Gastrocnemius medialis (tissue), 4 donors: ENCODE measurements around the gene TMSB15C. TPM values are rescaled to one million over a fixed set of nuclear protein-coding genes. Genes with fewer than 3 reads are reported as not detected.
"Not testable (repeated sequence)": the region's sequence is repeated elsewhere in the genome, so short reads cannot be mapped to it uniquely, and the experiment has no call there.

Experiments
- ATAC-seq, 2 donors: fragments of 150-250 bp; one replicate each; pipeline ENCODE4 v1.9.1; 2016
- DNase-seq, 2 donors: peaks; one replicate each; pipeline ENCODE4 v3.0.0-alpha.2; 2019
- H3K27ac ChIP-seq, 4 donors: fragments of 200-600 bp; sonication (generic); 1 replicate in 1 of 4; 2 replicates in 3 of 4; pipeline ENCODE4 v1.5.1; 2016 to 2018; ENCODE audit warnings: mild to moderate bottlenecking in 2 of 4, moderate library complexity in 1 of 4
- H3K27me3 ChIP-seq, 3 donors: fragments of 200-600 bp; sonication (generic) in 2 of 3; 1 replicate in 1 of 3; 2 replicates in 2 of 3; pipeline versions ENCODE4 v1.5.1 to v1.6.0; 2016 to 2019; ENCODE audit warnings: mild to moderate bottlenecking in 1 of 3, moderate library complexity in 1 of 3
- H3K36me3 ChIP-seq, 2 donors: fragments of 200-600 bp; sonication (generic) in 1 of 2; one replicate each; pipeline ENCODE4 v1.5.1; 2017 to 2018
- H3K4me1 ChIP-seq, 2 donors: fragments of 200-600 bp; sonication (generic) in 1 of 2; one replicate each; pipeline ENCODE4 v1.5.1; 2016 to 2017; ENCODE audit warnings: mild to moderate bottlenecking in 2 of 2
- H3K4me3 ChIP-seq, 4 donors: fragments of 200-600 bp; sonication (generic) in 3 of 4; 1 replicate in 1 of 4; 2 replicates in 3 of 4; pipeline ENCODE4 v1.5.1; 2016 to 2019; ENCODE audit warnings: mild to moderate bottlenecking in 2 of 4
- H3K9me3 ChIP-seq, 3 donors: fragments of 200-600 bp; sonication (generic) in 2 of 3; 1 replicate in 1 of 3; 2 replicates in 2 of 3; pipeline ENCODE4 v1.5.1; 2016 to 2019
- POLR2A ChIP-seq, 2 donors: fragments of 450-650 bp; IDR thresholded peaks; one replicate each; pipeline ENCODE4 v1.6.1; 2017; ENCODE audit warnings: antibody characterized with exemption in 2 of 2, mild to moderate bottlenecking in 2 of 2, moderate library complexity in 2 of 2
- in situ Hi-C, 4 donors: fragments of 200-750 bp; cut with MboI; loops; one replicate each; pipeline versions ENCODE4 v1.15.0 to v1.8.0; 2017; ENCODE audit warnings: low sequenced_read_pairs in 4 of 4
- intact Hi-C: fragments of 100-400 bp; cut with DNase I; formaldehyde crosslinking; loops from one replicate; pipeline ENCODE4 v1.15.1; 2023; ENCODE audit warnings: low total_unique reads
- total RNA-seq, 4 donors: library from RNA; depleted of rRNA; stranded (reverse); fragments of >200 nt; gene quantifications; one replicate each; pipeline versions ENCODE4 v1.1.0 to v1.2.3, GENCODE V29; 2016
- TF ChIP-seq, protein P1 (sequence below), 5 experiments: fragments of 450-650 bp in 3 of 5; fragments of 200-600 bp in 2 of 5; sonication (generic) in 2 of 5; IDR thresholded peaks in 4 of 5; conservative IDR thresholded peaks in 1 of 5; 1 replicate in 4 of 5; 2 replicates in 1 of 5; pipeline ENCODE4 v1.5.1; 2016 to 2019; ENCODE audit warnings: antibody characterized with exemption in 5 of 5, mild to moderate bottlenecking in 3 of 5, moderate library complexity in 3 of 5

The TMSB15C gene
- under 1 TPM in 2 of 4 donors, not detected in 2; 0.09 to 0.41 TPM for total RNA-seq

GRCh38 chrX:104075778-104076445 lies at the start of gene TMSB15C:
TSS of gene TMSB15C (minus strand) at chrX:104076236.
- H3K9me3 ChIP-seq, H3K4me1 ChIP-seq, ATAC-seq, H3K27ac ChIP-seq, in situ Hi-C loops, intact Hi-C loops, H3K36me3 ChIP-seq, H3K4me3 ChIP-seq, DNase-seq, H3K27me3 ChIP-seq: not testable (repeated sequence)

DNA sequence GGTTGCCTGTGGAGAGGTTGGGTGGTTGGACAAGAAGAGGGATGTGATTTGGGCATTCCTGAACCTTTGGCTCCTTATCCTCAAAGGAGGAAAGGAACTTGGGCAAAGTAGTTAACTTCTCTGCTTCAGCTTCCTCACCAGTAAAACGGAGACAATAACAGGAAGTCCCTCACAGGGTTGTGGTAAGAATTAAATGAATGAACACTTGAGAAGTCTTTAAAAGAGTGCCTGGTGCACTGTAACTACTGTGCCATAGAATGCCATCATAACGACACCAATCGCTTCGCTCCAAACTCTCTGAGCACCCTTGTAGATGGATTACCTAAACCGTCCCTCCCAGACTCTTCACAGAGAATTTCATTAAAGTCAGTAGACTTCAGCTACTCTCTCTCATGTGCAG lies 46.8 kb upstream of the TMSB15C start:
- intact Hi-C loops (no loop called here), in situ Hi-C loops (no loop called here)
- TF ChIP-seq, protein P1, sequence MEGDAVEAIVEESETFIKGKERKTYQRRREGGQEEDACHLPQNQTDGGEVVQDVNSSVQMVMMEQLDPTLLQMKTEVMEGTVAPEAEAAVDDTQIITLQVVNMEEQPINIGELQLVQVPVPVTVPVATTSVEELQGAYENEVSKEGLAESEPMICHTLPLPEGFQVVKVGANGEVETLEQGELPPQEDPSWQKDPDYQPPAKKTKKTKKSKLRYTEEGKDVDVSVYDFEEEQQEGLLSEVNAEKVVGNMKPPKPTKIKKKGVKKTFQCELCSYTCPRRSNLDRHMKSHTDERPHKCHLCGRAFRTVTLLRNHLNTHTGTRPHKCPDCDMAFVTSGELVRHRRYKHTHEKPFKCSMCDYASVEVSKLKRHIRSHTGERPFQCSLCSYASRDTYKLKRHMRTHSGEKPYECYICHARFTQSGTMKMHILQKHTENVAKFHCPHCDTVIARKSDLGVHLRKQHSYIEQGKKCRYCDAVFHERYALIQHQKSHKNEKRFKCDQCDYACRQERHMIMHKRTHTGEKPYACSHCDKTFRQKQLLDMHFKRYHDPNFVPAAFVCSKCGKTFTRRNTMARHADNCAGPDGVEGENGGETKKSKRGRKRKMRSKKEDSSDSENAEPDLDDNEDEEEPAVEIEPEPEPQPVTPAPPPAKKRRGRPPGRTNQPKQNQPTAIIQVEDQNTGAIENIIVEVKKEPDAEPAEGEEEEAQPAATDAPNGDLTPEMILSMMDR (IDR thresholded peaks at IDR 0.05 in 4 of 5, conservative IDR thresholded peaks at IDR 0.05 in 1 of 5) = no peak
- no peak for TF ChIP-seq POLR2A (IDR thresholded peaks at IDR 0.05)
- Histone ChIP-seq H3K4me3 (no peak overlapping the region), H3K9me3 (no peaks in the 10 kb centered on the region), H3K27me3 (no peaks in the 10 kb centered on the region), H3K4me1 (no peaks in the 10 kb centered on the region), H3K27ac (no peak overlapping the region), H3K36me3 (no peaks in the 10 kb centered on the region)
- no peak for ATAC-seq
- DNase-seq = no peak

- in situ Hi-C loops = no loop called here
- H3K27me3 ChIP-seq = no peaks in the 10 kb centered on the region
- TF ChIP-seq POLR2A (IDR thresholded peaks at IDR 0.05) = no peak
- TF ChIP-seq, protein P1 (IDR thresholded peaks at IDR 0.05 in 4 of 5, conservative IDR thresholded peaks at IDR 0.05 in 1 of 5) = no peak
- no peak for ATAC-seq
- no peak overlapping the region for H3K27ac ChIP-seq
- DNase-seq = no peak
- H3K36me3 ChIP-seq = no peaks in the 10 kb centered on the region
- H3K4me1 ChIP-seq = no peaks in the 10 kb centered on the region
- intact Hi-C loops = no loop called here
- no peaks in the 10 kb centered on the region for H3K9me3 ChIP-seq
- no peak overlapping the region for H3K4me3 ChIP-seq
These were observed 42.7 kb upstream of the TMSB15C start for GRCh38 chrX:104118765-104119164.

DNA sequence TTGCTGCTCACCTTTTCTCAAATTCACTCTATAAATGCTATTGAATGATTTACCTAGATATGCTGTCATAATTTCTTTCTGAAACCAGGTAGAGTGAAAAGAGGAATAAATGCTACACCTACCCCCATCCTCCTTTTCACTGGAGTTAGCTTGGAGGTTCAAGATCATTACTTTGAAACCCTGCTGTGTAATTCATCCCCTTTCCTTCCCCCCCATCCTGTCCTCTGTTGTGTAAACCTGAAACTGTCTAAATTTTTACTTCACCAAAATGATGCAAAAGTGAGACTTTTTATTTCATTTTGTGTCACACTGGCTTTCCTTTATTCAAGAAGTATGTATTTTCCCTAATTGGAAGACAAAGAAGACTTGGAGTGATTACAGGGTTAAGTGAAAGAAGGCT lies 41.7 kb upstream of the TMSB15C start:
- intact Hi-C loops = no loop called here
- no peaks in the 10 kb centered on the region for H3K9me3 ChIP-seq
- no peaks in the 10 kb centered on the region for H3K36me3 ChIP-seq
- ATAC-seq (no peak), DNase-seq (no peak)
- no peak overlapping the region for H3K27ac ChIP-seq
- no peak overlapping the region for H3K4me3 ChIP-seq
- TF ChIP-seq, protein P1 (IDR thresholded peaks at IDR 0.05 in 4 of 5, conservative IDR thresholded peaks at IDR 0.05 in 1 of 5) = no peak
- TF ChIP-seq POLR2A (IDR thresholded peaks at IDR 0.05) = no peak
- in situ Hi-C loops = no loop called here
- H3K27me3 ChIP-seq = no peaks in the 10 kb centered on the region
- H3K4me1 ChIP-seq = no peaks in the 10 kb centered on the region

DNA sequence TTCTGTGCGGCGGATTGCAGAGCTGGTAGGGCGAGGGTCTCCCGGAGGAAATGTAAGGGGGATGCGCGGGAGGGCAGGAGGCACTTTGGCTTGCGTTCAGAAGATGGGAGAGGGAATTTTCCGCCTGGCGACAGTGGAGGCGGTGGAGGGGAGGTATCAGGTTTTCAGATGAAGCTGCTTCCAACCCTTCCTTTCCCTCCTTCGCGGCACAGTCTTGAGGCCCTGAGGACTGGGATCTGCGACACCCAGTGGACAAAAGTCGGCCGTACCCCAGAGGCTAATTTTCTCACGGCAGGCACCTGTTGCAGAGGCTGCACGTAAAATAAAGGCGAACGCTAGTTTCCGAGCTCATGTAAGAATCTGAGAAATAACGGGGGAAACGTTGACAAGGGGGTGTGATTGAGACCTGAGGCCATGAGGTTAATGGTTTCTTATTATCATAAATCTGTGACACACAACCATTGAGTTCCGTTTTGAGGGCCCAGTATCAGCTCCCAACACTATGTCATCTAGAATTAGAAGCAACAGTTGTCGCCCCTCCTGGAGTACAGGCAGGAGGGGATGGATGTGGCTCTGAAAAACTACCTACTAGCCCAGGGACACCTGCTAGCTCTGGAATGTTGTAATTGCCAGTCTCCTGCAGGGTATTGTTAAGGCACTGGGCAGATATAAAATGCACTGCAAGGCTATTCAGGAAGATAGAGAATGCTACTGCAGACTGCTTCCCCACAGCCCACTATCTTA lies 37.4 kb upstream of the TMSB15C start:
- Histone ChIP-seq H3K4me1 (no peaks in the 10 kb centered on the region), H3K9me3 (no peaks in the 10 kb centered on the region), H3K27ac (no peak overlapping the region), H3K36me3 (no peaks in the 10 kb centered on the region), H3K4me3 (peak overlapping the region; percentile 46 to 68 (median 58)), H3K27me3 (peaks cover 0 to 8% (median 3%) of the 10 kb centered on the region in 3 donors)
- in situ Hi-C loops = no loop called here
- intact Hi-C loops = loop anchor here (2.0 kb wide), 2 partner anchors 15 to 23 kb away; no protein-coding TSS in a partner anchor
- DNase-seq = peak; percentile 2 to 21
- TF ChIP-seq, protein P1 (IDR thresholded peaks at IDR 0.05 in 4 of 5, conservative IDR thresholded peaks at IDR 0.05 in 1 of 5) = peak in 3 of 5 experiments; percentile 31 to 56 (median 43)
- no peak for TF ChIP-seq POLR2A (IDR thresholded peaks at IDR 0.05)
- peak; percentile 75 to 76 for ATAC-seq
